Adipose tissue (tissue), 3 donors: ENCODE data around the gene UPK3A. TPM values are rescaled to one million over a fixed set of nuclear protein-coding genes. Genes with fewer than 3 reads are reported as not detected.
"Not testable (repeated sequence)": the region's sequence is repeated elsewhere in the genome, so short reads cannot be mapped to it uniquely, and the experiment has no call there.

Experiments used
- H3K27ac ChIP-seq: one replicate; pipeline ENCODE4 v1.5.1; 2013; ENCODE audit warnings: low read depth, low read length
- WGBS, 3 donors: extraction: QIAGEN DNeasy Blood & Tissue Kit; methylation state at CpG; one replicate each; pipeline ENCODE4 v1.1.7; 2013; 5-methylcytosine and 5-hydroxymethylcytosine counted together
- polyA plus RNA-seq, 3 donors: library from polyadenylated mRNA; stranded (reverse); fragments of 200-250 nt; gene quantifications; one replicate each; pipeline ENCODE4 v1.2.3, GENCODE V29; 2013
- donor health status: healthy with polysubstance abuse.
- donor health status: Bipolar disorder and iron deficiency.
- donor health status: healthy.

The UPK3A gene
- polyA plus RNA-seq, 3 donors: not detected

DNA sequence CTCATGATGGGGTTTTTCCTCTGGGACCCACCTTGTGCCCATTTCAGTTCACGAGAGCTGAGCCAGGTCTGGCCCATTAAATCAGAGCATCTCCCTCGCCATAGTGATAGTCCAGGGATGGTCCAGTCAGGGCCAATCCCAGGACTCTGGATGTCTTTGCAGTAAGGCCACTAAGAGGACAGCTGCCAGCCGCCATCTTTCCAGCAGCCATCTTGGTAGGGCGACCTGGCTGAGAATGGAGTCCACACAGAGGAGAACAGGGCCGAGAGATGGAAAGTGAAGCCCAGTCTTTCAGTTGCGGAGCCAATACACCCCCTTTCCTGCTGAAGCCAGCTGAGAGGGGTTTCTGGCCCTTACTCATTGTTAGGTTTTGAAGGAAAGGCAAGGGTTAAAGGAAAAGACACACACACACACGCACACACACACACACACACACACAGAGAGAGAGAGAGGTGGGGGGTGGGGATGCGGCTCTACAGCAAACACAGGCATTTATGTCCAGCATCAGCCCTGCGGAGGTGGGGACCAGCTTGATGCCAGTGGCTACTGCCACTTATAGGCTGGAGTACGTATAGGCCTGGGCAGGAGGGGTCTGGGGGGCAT is 31.6 kb upstream of the UPK3A start:
- 79 to 84% (median 83%) methylated on average over 10 of the region's 10 CpGs for WGBS, 3 donors
- no peak overlapping the region for H3K27ac ChIP-seq

- WGBS, 3 donors: 92 to 96% (median 94%) methylated on average over 7 of the region's 7 CpGs
Measured at GRCh38 chr22:45254388-45254787, 30.4 kb upstream of the UPK3A start.

GRCh38 chr22:45254789-45255278 is 29.9 kb upstream of the UPK3A start:
- 87 to 93% (median 89%) methylated on average over 6 of the region's 6 CpGs for WGBS, 3 donors
- no peak overlapping the region for H3K27ac ChIP-seq

More at GRCh38 chr22:45254388-45254787, 30.4 kb upstream of the UPK3A start:
- H3K27ac ChIP-seq: no peak overlapping the region

- 86 to 100% (median 94%) methylated on average over 4 of the region's 4 CpGs for WGBS, 3 donors
- not testable (repeated sequence) for H3K27ac ChIP-seq
Measured at GRCh38 chr22:45257941-45258340, 26.8 kb upstream of the UPK3A start.

GRCh38 chr22:45259754-45260394 is 24.9 kb upstream of the UPK3A start:
- no peak overlapping the region for H3K27ac ChIP-seq
- 76 to 86% (median 86%) methylated on average over 10 of the region's 10 CpGs for whole genome bisulfite sequencing, 3 donors

- 80 to 84% (median 83%) methylated on average over 9 of the region's 9 CpGs for WGBS, 3 donors
- H3K27ac ChIP-seq: not testable (repeated sequence)
Measured at GRCh38 chr22:45260395-45260759, 24.4 kb upstream of the UPK3A start.

DNA sequence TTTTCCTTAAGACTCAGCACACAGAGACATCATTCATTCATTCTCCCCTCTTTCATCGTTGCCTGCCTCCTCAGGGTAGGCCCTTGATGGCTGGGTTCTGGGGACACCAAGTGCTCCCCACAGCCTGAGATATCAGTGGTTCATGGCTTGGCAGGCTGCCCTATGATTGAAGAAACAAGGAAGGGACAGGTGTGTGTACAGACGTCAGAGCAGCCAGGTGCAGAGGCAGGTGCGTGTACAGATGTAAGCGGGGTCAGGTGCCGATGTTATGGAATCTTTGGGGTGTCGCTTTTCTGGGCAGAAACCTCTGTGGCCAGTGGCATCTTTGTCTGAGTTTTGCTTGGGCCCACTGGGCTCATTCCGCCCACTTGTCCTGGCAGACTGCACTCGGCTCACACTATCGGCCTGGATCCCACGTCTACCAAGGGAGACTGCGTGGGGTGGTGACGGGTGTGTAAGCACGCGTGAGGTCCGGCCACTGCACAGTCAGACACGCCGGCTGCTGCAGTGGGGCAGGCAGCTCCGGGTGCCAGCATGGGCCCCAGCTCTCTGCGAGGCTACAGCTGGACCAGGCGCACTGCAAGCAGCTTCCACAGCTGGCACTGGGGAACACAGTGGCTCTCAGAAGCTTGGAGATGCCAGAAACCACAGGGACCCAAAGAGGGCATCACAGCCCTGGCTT is 23.2 kb upstream of the UPK3A start:
- H3K27ac ChIP-seq: no peak overlapping the region
- 79 to 88% (median 81%) methylated on average over 20 of the region's 20 CpGs for WGBS, 3 donors

DNA sequence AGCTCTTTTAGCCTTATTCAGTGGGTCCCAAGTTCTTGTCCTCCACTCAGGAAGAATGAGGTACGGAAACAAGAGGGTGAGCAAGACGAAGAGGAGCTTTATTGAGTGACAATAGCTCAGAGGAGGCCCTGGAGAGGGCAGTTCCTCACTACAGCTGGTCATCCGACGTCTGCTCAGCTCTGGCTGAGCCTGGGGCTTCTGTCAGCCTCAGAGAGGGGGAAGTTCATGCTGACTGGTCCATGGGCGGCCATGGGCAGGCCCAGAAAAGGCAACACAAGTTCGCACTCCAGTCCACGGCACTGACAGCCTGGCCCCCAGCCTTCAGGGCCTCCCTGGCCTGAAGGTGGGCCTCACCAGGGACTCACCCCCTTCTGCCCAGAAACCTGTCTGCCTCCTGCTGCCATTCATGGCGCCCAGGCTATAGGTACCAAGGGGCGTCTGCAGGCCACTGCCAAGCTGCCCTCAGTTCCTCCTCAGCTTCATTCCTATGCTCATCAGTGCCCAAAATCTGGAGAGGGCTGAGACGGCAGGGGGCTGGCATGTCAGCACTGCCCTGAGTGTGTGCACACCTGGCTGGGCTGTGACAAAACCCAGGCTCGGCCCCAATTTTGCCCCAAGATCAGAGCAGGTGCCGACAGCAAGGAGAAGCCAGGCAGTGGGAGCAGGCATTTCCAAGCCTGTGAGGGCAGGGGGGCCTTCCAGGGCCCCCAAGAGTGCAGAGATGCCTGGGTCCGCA is 22.4 kb upstream of the UPK3A start:
- 71 to 87% (median 72%) methylated on average over 13 of the region's 13 CpGs for WGBS, 3 donors
- H3K27ac ChIP-seq: no peak overlapping the region

DNA sequence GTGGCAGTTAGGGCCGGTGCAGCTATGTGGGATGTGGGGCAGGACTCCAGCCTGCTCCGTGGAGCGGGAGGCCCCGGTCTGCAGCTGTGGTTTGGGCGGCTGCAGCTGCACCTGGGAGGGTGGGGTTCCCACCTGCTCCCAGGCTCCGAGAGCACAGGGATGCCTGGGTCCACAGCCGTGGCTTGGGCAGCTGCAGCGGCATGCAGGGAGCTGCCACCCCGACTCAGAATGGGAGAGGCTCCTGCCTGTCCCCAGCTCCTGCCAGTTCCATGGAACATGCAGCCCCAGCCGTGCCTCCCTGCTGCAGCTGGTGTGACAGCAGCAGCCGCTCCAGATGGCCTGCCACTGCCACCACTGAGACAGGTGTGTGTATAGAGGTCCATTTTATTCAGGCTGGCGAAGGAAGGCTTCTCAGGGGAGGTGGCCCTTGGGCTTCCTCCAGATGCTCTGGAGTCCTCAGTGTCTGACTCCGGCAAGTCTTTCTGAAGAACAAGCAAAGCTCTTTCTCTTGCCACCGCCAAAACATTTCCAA is 21.8 kb upstream of the UPK3A start:
- H3K27ac ChIP-seq: no peak overlapping the region
- WGBS, 3 donors: 69 to 76% (median 73%) methylated on average over 13 to 14 of the region's 14 CpGs

DNA sequence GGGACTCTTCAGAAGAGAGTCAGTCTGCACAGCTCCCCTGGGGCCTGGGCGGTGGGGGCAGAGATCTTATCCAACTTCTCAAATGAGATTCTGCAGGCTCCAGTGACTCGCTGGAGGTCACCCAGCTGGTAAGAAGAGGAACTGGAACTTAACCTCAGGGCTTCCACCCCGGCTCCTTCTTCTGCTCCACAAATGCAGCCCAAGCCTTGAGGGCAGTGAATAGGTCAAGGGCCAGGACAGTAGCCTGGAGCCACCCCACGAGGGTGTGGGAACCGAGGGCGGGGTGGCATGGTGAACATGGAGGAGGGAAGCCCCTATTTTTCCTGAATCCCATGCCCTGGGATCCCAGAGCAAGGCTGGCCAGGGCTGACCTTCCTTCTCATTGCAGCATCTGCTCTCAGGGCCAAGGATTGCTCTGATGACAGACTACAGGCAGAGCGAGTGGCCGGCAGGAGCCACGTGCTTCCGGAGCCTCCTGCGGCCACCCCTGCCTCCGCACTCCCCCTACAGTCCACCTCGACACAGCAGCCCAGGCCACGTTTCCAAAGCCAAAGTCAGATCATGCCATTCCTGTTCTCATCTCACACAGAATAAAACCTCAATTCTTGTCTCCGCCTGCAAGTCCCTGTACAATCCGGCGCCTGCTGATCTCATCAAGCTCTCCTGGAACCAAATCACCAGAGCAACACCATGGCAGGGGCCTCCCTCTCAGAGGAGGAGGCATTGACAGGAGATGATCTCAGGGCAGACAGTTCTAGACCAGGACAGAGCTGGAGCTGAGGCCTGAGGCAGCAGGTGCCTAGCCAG is 21.1 kb upstream of the UPK3A start:
- 19 to 31% (median 23%) methylated on average over 16 to 17 of the region's 17 CpGs for WGBS, 3 donors
- H3K27ac ChIP-seq: no peak overlapping the region

- WGBS, 3 donors: 68 to 79% (median 69%) methylated on average over 7 of the region's 7 CpGs
- no peak overlapping the region for H3K27ac ChIP-seq
Measured at GRCh38 chr22:45265535-45265934, 19.2 kb upstream of the UPK3A start.

DNA sequence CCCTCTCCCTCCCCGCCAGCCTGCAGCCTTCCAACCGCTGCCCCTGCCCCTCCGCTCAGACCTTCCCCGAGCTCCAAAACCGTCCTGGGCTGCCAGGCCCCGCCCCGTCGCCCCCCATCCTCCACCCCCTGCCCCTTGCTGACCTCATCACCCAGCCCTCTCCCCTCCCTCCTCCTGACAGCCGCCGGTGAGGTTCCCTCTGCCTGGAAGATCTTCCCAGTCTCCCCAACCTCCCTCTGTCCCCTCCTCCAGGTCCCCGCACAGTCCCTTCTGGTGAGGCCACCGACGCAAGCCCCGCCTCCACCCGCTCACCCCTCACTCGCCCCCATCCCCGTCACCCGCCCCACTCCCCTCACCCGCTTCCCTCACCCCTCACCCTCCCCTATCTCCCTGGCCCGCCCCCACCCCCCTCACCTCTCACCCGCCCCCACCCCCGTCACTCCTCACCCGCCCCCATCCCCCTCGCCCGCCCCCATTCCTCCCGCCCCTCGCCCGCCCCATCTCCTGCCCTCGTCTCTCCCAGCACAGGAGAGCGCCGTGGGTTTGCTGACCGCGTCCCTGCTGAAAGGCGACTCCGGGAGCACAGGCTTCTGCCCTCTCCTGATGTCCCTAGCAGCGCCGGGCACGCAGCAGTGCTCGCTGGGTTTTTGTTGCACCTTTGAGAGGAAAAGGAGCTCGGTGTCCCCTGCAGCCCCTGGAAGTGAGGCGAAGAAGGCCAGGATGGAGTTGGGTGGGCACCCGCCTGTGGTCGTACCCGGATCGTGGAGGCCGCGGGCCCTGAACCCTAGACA is 16.4 kb upstream of the UPK3A start:
- WGBS, 3 donors: 1 to 3% (median 2%) methylated on average over 27 to 46 of the region's 47 CpGs
- no peak overlapping the region for H3K27ac ChIP-seq

DNA sequence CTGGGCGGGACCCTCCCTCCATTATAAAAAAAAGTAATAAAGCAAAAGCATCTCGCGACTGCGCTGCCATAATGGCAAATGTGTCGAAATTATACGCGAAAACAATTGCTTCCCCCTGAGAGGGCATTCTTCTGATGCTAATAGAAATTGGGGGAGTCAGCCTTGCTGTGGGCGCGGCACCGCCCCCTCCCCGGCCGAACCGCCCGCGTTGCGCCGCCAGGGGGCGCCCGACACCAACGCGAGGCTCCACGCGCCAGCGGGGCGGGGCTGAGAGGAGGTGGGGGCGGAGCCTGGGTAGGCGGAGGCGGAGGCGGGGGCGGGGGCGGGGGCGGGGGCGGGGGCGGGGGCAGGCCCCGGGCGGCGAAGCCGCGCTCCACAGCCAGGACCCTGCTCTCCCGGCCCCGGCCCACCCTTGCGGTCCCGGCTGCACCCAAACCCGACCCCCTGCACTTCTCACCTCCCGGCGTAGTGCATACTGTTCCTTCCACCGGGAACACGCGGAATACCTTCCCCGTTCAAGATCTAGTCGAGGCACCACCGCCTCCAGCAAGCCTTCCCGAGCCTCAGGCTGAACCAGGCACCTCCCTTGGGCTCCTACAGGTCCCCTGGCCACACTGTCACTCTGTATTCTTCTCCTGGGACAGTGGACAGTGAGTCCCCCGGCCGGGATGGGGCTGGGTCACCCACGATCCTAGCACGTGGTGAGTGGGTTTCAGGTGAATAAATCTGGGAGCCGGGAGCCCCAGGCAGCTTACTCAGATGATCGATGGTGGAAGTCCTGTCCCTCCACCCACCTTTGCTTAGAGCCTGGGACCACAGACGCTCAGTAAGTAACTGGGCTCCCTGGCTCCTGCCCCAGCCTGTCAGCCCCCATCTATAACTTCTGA is 15.5 kb upstream of the UPK3A start:
- no peak overlapping the region for H3K27ac ChIP-seq
- WGBS, 3 donors: 2 to 3% (median 3%) methylated on average over 23 to 60 of the region's 60 CpGs

GRCh38 chr22:45270095-45271020 is 14.4 kb upstream of the UPK3A start:
- WGBS, 3 donors: 73 to 77% (median 74%) methylated on average over 15 to 16 of the region's 16 CpGs
- no peak overlapping the region for H3K27ac ChIP-seq

- no peak overlapping the region for H3K27ac ChIP-seq
- 39 to 47% (median 43%) methylated on average over 13 of the region's 13 CpGs for WGBS, 3 donors
Measured at GRCh38 chr22:45271667-45272201, 13.0 kb upstream of the UPK3A start.
